PC-3 (cell line): ENCODE results near the gene NUP160. TPM values are rescaled to one million over a fixed set of nuclear protein-coding genes. Genes with fewer than 3 reads are reported as not detected.

Experiments used
- ATAC-seq: fragments of 200-7000 bp; cut with Tn5 transposase; 2 replicates; pipeline ENCODE4 v1.9.1; 2020; ENCODE audit warnings: mild to moderate bottlenecking, moderate library complexity
- BruUV-seq: library from RNA; stranded (reverse); fragments of 400-500 nt; replicated peaks from 2 replicates; lab custom pipeline; 2021; lab: Mats Ljungman, UMichigan
- CTCF ChIA-PET: fragments of 300-600 bp; sonication (Branson Sonifier 250); formaldehyde crosslinking; loops from one replicate; lab custom pipeline; 2022; ENCODE audit warnings: antibody characterized with exemption; lab: Charles Lee
- POLR2A ChIA-PET: fragments of 300-600 bp; sonication (Branson Sonifier 250); formaldehyde crosslinking; loops from one replicate; lab custom pipeline; 2022; ENCODE audit warnings: antibody characterized with exemption; ENCODE audit not compliant: unreplicated experiment; lab: Charles Lee
- DNase-seq: peaks from one replicate; pipeline ENCODE4 v3.0.0-alpha.2; 2015
- H2AFZ ChIP-seq: fragments of 300-600 bp; sonication (generic); 2 replicates; pipeline ENCODE4 v1.6.0; 2016; ENCODE audit warnings: antibody characterized with exemption, low read length
- H3F3A ChIP-seq: fragments of 300-600 bp; sonication (generic); one replicate; pipeline ENCODE4 v1.6.0; 2017; ENCODE audit warnings: antibody characterized with exemption, low read length, control low read depth, mild to moderate bottlenecking; ENCODE audit not compliant: unreplicated experiment
- H3K27ac ChIP-seq: fragments of 300-600 bp; sonication (generic); 2 replicates; pipeline ENCODE4 v1.5.1; 2016; ENCODE audit warnings: mild to moderate bottlenecking, low read length
- H3K27me3 ChIP-seq: fragments of 300-600 bp; sonication (generic); 2 replicates; pipeline ENCODE4 v1.6.1; 2016; ENCODE audit warnings: low read length, mixed read lengths
- H3K36me3 ChIP-seq: fragments of 300-600 bp; sonication (generic); 2 replicates; pipeline ENCODE4 v1.6.1; 2016; ENCODE audit warnings: low read depth, mixed run types, low read length, mixed read lengths
- H3K4me1 ChIP-seq: fragments of 300-600 bp; sonication (generic); 2 replicates; pipeline ENCODE4 v1.5.1; 2016; ENCODE audit warnings: low read length; ENCODE audit not compliant: insufficient read depth
- H3K4me2 ChIP-seq: fragments of 300-600 bp; sonication (generic); 2 replicates; pipeline ENCODE4 v1.6.0; 2016; ENCODE audit warnings: low read length
- H3K4me3 ChIP-seq: fragments of 300-600 bp; sonication (generic); 2 replicates; pipeline ENCODE4 v1.5.1; 2016; ENCODE audit warnings: mild to moderate bottlenecking, low read length, mixed read lengths
- H3K79me2 ChIP-seq: fragments of 300-600 bp; sonication (generic); 2 replicates; pipeline ENCODE4 v1.6.1; 2017; ENCODE audit warnings: low read length, mixed read lengths
- H3K9ac ChIP-seq: fragments of 300-600 bp; sonication (generic); 2 replicates; pipeline ENCODE4 v1.6.0; 2016; ENCODE audit warnings: mild to moderate bottlenecking, low read length
- H3K9me2 ChIP-seq: fragments of 300-600 bp; sonication (generic); replicated peaks from 2 replicates; pipeline ENCODE4 v1.6.1; 2016; ENCODE audit warnings: mixed run types, low read length, mixed read lengths
- H3K9me3 ChIP-seq: fragments of 300-600 bp; sonication (generic); 2 replicates; pipeline ENCODE4 v1.6.1; 2016; ENCODE audit warnings: low read length, mixed read lengths
- H4K20me1 ChIP-seq: fragments of 300-600 bp; sonication (generic); 2 replicates; pipeline ENCODE4 v1.6.1; 2016; ENCODE audit warnings: low read length, mixed read lengths
- EZH2 ChIP-seq: fragments of 300-600 bp; sonication (generic); IDR thresholded peaks from one replicate; pipeline ENCODE4 v1.6.1; 2017; ENCODE audit warnings: antibody characterized with exemption, mild to moderate bottlenecking, low read length; ENCODE audit not compliant: unreplicated experiment
- EZH2phosphoT487 ChIP-seq: fragments of 300-600 bp; sonication (generic); IDR thresholded peaks from 2 replicates; pipeline ENCODE4 v1.6.1; 2018; ENCODE audit warnings: mild to moderate bottlenecking, antibody characterized with exemption, low read length, borderline replicate concordance
- intact Hi-C: fragments of 100-400 bp; cut with micrococcal nuclease; formaldehyde crosslinking; loops from 2 replicates; pipeline ENCODE4 v1.9.0; 2023
- total RNA-seq: library from RNA; depleted of rRNA; stranded (reverse); fragments of >200 nt; gene quantifications from 2 replicates; pipeline ENCODE4 v1.2.3, GENCODE V29; 2014
- TF ChIP-seq, protein P1 (sequence below): fragments of 300-600 bp; sonication (generic); conservative IDR thresholded peaks from 2 replicates; pipeline ENCODE4 v1.5.1; 2017; ENCODE audit warnings: antibody characterized with exemption, low read depth, mild to moderate bottlenecking, low read length

NUP160 gene
- total RNA-seq, 1 experiment from 2014 or later: 23.0 TPM

DNA sequence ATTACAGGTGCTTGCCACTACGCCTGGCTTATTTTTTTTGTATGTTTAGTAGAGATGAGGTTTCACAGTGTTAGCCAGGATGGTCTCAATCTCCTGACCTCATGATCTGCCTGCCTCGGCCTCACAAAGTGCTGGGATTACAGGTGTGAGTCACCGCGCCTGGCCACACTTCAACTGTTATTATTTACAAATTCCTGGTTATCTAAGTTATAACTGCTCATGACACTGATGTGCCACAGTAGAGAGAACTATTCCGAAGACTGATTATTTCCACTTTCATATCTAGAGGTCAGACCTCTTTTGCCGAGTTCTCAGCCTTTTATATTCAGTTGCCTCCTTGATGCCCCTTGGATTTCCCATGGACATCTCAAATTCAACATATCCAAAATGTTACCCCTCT, 3.9 kb upstream of the NUP160 start:
- Histone ChIP-seq H3K27ac (no peak overlapping the region), H3K4me1 (peaks cover 8% of the 10 kb centered on the region), H3K9ac (no peak overlapping the region), H3K36me3 (no peaks in the 10 kb centered on the region), H4K20me1 (no peaks in the 10 kb centered on the region), H3K27me3 (no peaks in the 10 kb centered on the region), H2AFZ (no peak overlapping the region), H3K9me2 (no peaks in the 10 kb centered on the region), H3K4me2 (no peak overlapping the region), H3K9me3 (no peaks in the 10 kb centered on the region), H3K4me3 (no peak overlapping the region), H3F3A (no peaks in the 10 kb centered on the region), H3K79me2 (peaks cover 10% of the 10 kb centered on the region)
- BruUV-seq: no TSS peak
- POLR2A ChIA-PET: no interaction called here
- TF ChIP-seq EZH2: no peak
- TF ChIP-seq, protein P1, sequence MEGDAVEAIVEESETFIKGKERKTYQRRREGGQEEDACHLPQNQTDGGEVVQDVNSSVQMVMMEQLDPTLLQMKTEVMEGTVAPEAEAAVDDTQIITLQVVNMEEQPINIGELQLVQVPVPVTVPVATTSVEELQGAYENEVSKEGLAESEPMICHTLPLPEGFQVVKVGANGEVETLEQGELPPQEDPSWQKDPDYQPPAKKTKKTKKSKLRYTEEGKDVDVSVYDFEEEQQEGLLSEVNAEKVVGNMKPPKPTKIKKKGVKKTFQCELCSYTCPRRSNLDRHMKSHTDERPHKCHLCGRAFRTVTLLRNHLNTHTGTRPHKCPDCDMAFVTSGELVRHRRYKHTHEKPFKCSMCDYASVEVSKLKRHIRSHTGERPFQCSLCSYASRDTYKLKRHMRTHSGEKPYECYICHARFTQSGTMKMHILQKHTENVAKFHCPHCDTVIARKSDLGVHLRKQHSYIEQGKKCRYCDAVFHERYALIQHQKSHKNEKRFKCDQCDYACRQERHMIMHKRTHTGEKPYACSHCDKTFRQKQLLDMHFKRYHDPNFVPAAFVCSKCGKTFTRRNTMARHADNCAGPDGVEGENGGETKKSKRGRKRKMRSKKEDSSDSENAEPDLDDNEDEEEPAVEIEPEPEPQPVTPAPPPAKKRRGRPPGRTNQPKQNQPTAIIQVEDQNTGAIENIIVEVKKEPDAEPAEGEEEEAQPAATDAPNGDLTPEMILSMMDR: no peak
- TF ChIP-seq EZH2phosphoT487: no peak
- ATAC-seq (no peak), DNase-seq (no peak)
- intact Hi-C loops: loop anchor here (10.0 kb wide), 1 partner anchor 133 kb away; the partner anchor contains the start of gene PTPRJ
- CTCF ChIA-PET: no interaction called here

DNA sequence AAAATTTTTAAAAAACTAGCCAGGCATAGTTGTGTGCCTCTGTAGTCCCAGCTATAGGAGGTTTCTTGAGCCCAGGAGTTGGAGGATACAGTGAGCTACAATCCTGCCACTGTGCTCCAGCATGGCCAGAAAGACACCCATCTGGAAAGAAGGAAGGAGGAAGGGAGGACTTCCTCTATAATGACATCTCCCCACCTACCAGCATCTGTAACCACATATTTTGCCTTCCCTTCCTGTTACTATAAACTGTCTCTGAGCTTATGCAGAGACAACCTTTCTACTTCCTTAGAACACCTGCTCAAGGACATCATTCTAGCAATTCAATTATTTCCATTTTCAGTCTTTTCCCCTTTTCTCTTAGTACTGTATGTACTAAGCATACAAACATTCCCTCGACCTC, 2.2 kb upstream of the NUP160 start:
- no peaks in the 10 kb centered on the region for H4K20me1 ChIP-seq
- H2AFZ ChIP-seq: no peak overlapping the region
- H3K4me1 ChIP-seq: peaks cover 12% of the 10 kb centered on the region
- H3K9me3 ChIP-seq: no peaks in the 10 kb centered on the region
- H3K36me3 ChIP-seq: peaks cover 6% of the 10 kb centered on the region
- H3K27me3 ChIP-seq: no peaks in the 10 kb centered on the region
- no peak overlapping the region for H3K4me2 ChIP-seq
- H3K79me2 ChIP-seq: peaks cover 28% of the 10 kb centered on the region
- CTCF ChIA-PET: no interaction called here
- no peaks in the 10 kb centered on the region for H3K9me2 ChIP-seq
- H3F3A ChIP-seq: no peaks in the 10 kb centered on the region
- BruUV-seq: no TSS peak
- ATAC-seq: no peak
- TF ChIP-seq EZH2 (no peak), EZH2phosphoT487 (no peak)
- intact Hi-C loops: loop anchor here (10.0 kb wide), 1 partner anchor 134 kb away; the partner anchor contains the start of gene PTPRJ
- no peak for DNase-seq
- POLR2A ChIA-PET: no interaction called here
- no peak overlapping the region for H3K4me3 ChIP-seq
- no peak overlapping the region for H3K9ac ChIP-seq
- no peak overlapping the region for H3K27ac ChIP-seq

DNA sequence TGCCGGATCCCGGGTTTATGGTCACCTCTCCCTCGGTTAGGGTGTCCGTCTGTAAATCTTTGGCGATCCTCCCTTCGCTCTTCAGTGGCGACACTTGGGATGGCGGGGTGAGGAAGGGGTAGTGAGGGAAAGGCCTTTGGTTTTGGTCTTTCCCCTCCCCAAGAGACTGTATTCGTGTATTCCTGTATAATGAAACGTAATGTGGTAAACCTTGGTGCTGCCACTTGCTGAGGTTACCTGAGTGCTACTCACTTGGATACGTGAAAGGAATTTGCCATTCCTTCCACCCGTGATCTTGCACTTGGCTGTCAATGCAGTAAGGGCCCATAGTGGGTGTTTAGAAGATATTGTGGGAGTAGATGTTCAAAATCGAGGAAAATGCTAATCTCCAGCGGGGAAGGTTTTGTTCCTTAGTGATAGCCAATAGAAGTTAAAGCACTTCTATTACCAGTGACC, 578 bp upstream of the NUP160 start:
- Histone ChIP-seq H3K9ac (peak overlapping the region; percentile 92), H3K9me3 (no peaks in the 10 kb centered on the region), H3K4me2 (peak overlapping the region; percentile 86), H3K27ac (peak overlapping the region; percentile 52), H3F3A (no peaks in the 10 kb centered on the region), H3K4me3 (peak overlapping the region; percentile 85), H3K9me2 (no peaks in the 10 kb centered on the region), H4K20me1 (no peaks in the 10 kb centered on the region), H3K27me3 (no peaks in the 10 kb centered on the region), H3K4me1 (peaks cover 12% of the 10 kb centered on the region), H3K79me2 (peaks cover 41% of the 10 kb centered on the region), H2AFZ (peak overlapping the region; percentile 83), H3K36me3 (peaks cover 8% of the 10 kb centered on the region)
- no peak for DNase-seq
- ChIA-PET CTCF (no interaction called here), POLR2A (interaction anchor here (0.6 kb wide), 1 partner anchor 23 kb away, joined by 4 read pairs; no protein-coding TSS in a partner anchor)
- ATAC-seq: no peak; the same call in 1 of the 2 replicates
- TF ChIP-seq EZH2: no peak
- no peak for TF ChIP-seq EZH2phosphoT487
- TF ChIP-seq, protein P1: no peak
- intact Hi-C loops: loop anchor here (2.0 to 5.0 kb wide), 2 partner anchors 81 to 206 kb away; partner anchors contain the start of genes FNBP4 and MTCH2
- BruUV-seq: TSS peak; percentile 86
